GM23248 (cell line): ENCODE data around the gene DBI. TPM values are rescaled to one million over a fixed set of nuclear protein-coding genes. Genes with fewer than 3 reads are reported as not detected.
A peak's percentile ranks its signal among the peaks of the same experiment; 100 is the strongest.

Experiments used
- DNase-seq: peaks from one replicate; pipeline ENCODE4 v3.0.0-alpha.2; 2015
- H2AFZ ChIP-seq: fragments of 200-600 bp; sonication (generic); 2 replicates; pipeline ENCODE4 v1.6.1; 2016; ENCODE audit warnings: antibody characterized with exemption
- H3F3A ChIP-seq: fragments of 200-600 bp; sonication (generic); 2 replicates; pipeline ENCODE4 v1.6.1; 2016; ENCODE audit warnings: mild to moderate bottlenecking, antibody characterized with exemption, mixed run types; ENCODE audit not compliant: insufficient read depth
- H3K27ac ChIP-seq: fragments of 200-600 bp; sonication (generic); 2 replicates; pipeline ENCODE4 v1.5.1; 2016; ENCODE audit warnings: mild to moderate bottlenecking
- H3K27me3 ChIP-seq: fragments of 200-600 bp; sonication (generic); replicated peaks from 2 replicates; pipeline ENCODE4 v1.6.1; 2016; ENCODE audit warnings: mild to moderate bottlenecking; ENCODE audit not compliant: insufficient read depth
- H3K36me3 ChIP-seq: fragments of 200-600 bp; sonication (generic); 2 replicates; pipeline ENCODE4 v1.6.1; 2016; ENCODE audit warnings: low read depth, mild to moderate bottlenecking
- H3K4me1 ChIP-seq: fragments of 200-600 bp; sonication (generic); 2 replicates; pipeline ENCODE4 v1.6.1; 2016; ENCODE audit warnings: mild to moderate bottlenecking; ENCODE audit not compliant: insufficient read depth
- H3K4me2 ChIP-seq: fragments of 200-600 bp; sonication (generic); one replicate; pipeline ENCODE4 v1.6.1; 2016; ENCODE audit warnings: mild to moderate bottlenecking; ENCODE audit not compliant: unreplicated experiment
- H3K4me3 ChIP-seq: fragments of 200-600 bp; sonication (generic); 2 replicates; pipeline ENCODE4 v1.5.1; 2016; ENCODE audit warnings: mild to moderate bottlenecking
- H3K79me2 ChIP-seq: fragments of 200-600 bp; sonication (generic); 2 replicates; pipeline ENCODE4 v1.6.1; 2016; ENCODE audit warnings: mild to moderate bottlenecking; ENCODE audit not compliant: insufficient read depth
- H3K9ac ChIP-seq: fragments of 200-600 bp; sonication (generic); 2 replicates; pipeline ENCODE4 v1.6.1; 2016; ENCODE audit warnings: mild to moderate bottlenecking
- H3K9me2 ChIP-seq: fragments of 200-600 bp; sonication (generic); 2 replicates; pipeline ENCODE4 v1.6.1; 2016; ENCODE audit warnings: mixed run types, mild to moderate bottlenecking, moderate library complexity; ENCODE audit not compliant: insufficient read depth
- H3K9me3 ChIP-seq: fragments of 200-600 bp; sonication (generic); one replicate; pipeline ENCODE4 v1.6.1; 2017; ENCODE audit warnings: low read depth
- H4K20me1 ChIP-seq: fragments of 200-600 bp; sonication (generic); 2 replicates; pipeline ENCODE4 v1.6.0; 2016; ENCODE audit not compliant: insufficient read depth
- EZH2 ChIP-seq: fragments of 200-600 bp; sonication (generic); IDR thresholded peaks from 2 replicates; pipeline ENCODE4 v1.6.1; 2018; ENCODE audit warnings: antibody characterized with exemption, mild to moderate bottlenecking; ENCODE audit not compliant: insufficient read depth, poor library complexity, severe bottlenecking
- EZH2phosphoT487 ChIP-seq: fragments of 200-600 bp; sonication (generic); IDR thresholded peaks from 2 replicates; pipeline ENCODE4 v1.6.1; 2018; ENCODE audit warnings: antibody characterized with exemption, moderate library complexity, mild to moderate bottlenecking, low read depth; ENCODE audit not compliant: insufficient read depth
- WGBS, 2 experiments: methylation state at CpG; one replicate each; pipeline ENCODE4 v1.1.6; 2015 to 2017; ENCODE audit warnings: low lambda C conversion rate in 2 of 2, low coverage in 1 of 2; ENCODE audit errors: missing lambda C conversion rate in 2 of 2; 5-methylcytosine and 5-hydroxymethylcytosine counted together
- in situ Hi-C: fragments of 300-500 bp; cut with MboI; formaldehyde crosslinking; loops from 2 replicates; pipeline ENCODE4 v1.15.0; 2020
- polyA plus RNA-seq: library from polyadenylated mRNA; unstranded; fragments of >200 nt; fragmentation: Nextera tagmentation; extraction: Ambion mirVana; gene quantifications from 2 replicates; pipeline ENCODE4 v1.2.1, GENCODE V29; 2016
- total RNA-seq: library from RNA; depleted of rRNA; stranded (reverse); fragments of >200 nt; shearing (Covaris generic); gene quantifications from 2 replicates; pipeline ENCODE4 v1.2.3, GENCODE V29; 2014

Gene DBI
- total and polyA plus RNA-seq, 2 experiments from 2014 or later: 41.6 to 199 TPM

GRCh38 chr2:119384971-119385370 lies 18.2 kb downstream of the DBI start:
- WGBS, 2 experiments: 38 to 52% methylated on average over 4 of the region's 4 CpGs

DNA sequence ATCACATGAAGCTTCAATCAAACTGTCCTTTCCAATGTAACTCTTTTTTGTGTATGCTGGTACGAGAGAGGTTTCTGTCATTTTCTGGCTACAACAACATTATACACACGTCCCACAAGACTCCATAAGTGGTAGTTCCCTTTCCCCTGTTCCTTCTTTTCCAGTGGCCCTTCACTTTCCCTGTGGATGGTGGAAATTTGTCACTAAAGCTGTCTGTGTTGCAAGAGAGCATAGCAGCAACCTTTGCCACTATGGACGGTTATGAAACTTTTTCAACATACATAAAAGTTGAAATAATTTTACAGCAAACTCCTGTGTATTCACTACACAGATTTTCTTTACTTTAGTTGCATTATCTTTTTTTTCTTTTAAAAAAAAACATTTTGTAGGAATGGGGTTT lies 18.7 kb downstream of the DBI start:
- peaks cover 33% of the 10 kb centered on the region for H3F3A ChIP-seq
- no peak overlapping the region for H2AFZ ChIP-seq
- no peaks in the 10 kb centered on the region for H3K9me3 ChIP-seq
- no peaks in the 10 kb centered on the region for H3K9me2 ChIP-seq
- H3K36me3 ChIP-seq: no peaks in the 10 kb centered on the region
- H3K4me3 ChIP-seq: no peak overlapping the region
- H3K4me1 ChIP-seq: peaks cover 26% of the 10 kb centered on the region
- WGBS, 2 experiments: 50 to 52% methylated on average over 3 of the region's 3 CpGs
- H3K9ac ChIP-seq: no peak overlapping the region
- in situ Hi-C loops: no loop called here
- TF ChIP-seq EZH2phosphoT487 (no peak), EZH2 (no peak)
- H3K27ac ChIP-seq: no peak overlapping the region
- no peak for DNase-seq
- H3K79me2 ChIP-seq: no peaks in the 10 kb centered on the region
- no peak overlapping the region for H3K4me2 ChIP-seq
- no peaks in the 10 kb centered on the region for H4K20me1 ChIP-seq
- H3K27me3 ChIP-seq: no peaks in the 10 kb centered on the region

More at GRCh38 chr2:119384971-119385370, 18.2 kb downstream of the DBI start:
- H2AFZ ChIP-seq: no peak overlapping the region
- TF ChIP-seq EZH2 (no peak), EZH2phosphoT487 (no peak)
- no peaks in the 10 kb centered on the region for H3K36me3 ChIP-seq
- H3F3A ChIP-seq: peaks cover 30% of the 10 kb centered on the region
- no peak overlapping the region for H3K4me2 ChIP-seq
- no peaks in the 10 kb centered on the region for H3K9me2 ChIP-seq
- H3K9ac ChIP-seq: no peak overlapping the region
- no peak for DNase-seq
- H3K27ac ChIP-seq: no peak overlapping the region
- H3K27me3 ChIP-seq: no peaks in the 10 kb centered on the region
- peaks cover 22% of the 10 kb centered on the region for H3K4me1 ChIP-seq
- H3K79me2 ChIP-seq: no peaks in the 10 kb centered on the region
- no peaks in the 10 kb centered on the region for H3K9me3 ChIP-seq
- no peaks in the 10 kb centered on the region for H4K20me1 ChIP-seq
- in situ Hi-C loops: no loop called here
- H3K4me3 ChIP-seq: no peak overlapping the region

DNA sequence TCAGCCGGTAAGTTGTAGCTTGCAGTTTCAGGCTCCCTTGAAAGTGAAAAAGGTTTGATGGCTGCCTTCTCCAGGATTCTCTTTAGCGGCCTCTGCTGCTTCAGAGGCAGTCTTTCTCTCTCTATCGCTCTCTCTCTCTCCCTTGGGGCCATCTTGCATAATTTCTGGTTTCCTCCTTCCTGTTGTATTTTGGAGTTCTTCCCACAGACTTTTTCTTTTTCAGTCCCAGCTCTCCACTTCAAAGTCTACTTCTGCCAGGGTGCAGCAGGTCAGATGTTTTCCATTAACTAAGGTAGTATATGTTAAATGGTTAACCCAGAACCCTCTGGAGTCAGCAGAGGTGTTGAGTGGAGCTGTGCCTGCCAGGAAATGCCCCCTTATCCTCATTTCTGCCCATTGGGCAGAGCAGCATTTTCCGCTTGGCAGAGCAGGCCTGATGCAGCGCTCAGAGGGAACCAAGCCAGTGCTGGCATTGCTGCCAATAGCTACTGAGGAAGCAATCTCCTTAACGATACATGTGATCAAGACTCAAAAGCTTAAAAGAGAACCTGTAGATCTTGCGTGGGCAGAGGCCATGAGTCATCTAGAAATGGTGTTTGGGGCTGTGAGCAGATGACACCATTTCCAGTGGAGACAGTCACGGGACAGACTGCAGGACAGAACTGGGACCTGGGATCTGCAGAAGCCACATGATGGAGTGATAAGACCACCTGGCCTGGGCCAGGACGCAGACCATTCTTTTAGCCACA lies 20.8 kb downstream of the DBI start:
- in situ Hi-C loops: no loop called here
- Histone ChIP-seq H3K27me3 (no peaks in the 10 kb centered on the region), H3K4me2 (peak overlapping the region; percentile 54), H3K9ac (no peak overlapping the region), H3K36me3 (no peaks in the 10 kb centered on the region), H3K9me2 (no peaks in the 10 kb centered on the region), H4K20me1 (no peaks in the 10 kb centered on the region), H3K4me3 (peak overlapping the region; percentile 19; the same call in 1 of the 2 replicates), H2AFZ (peak overlapping the region; percentile 29; the same call in 1 of the 2 replicates), H3K4me1 (peaks cover 26% of the 10 kb centered on the region), H3K79me2 (no peaks in the 10 kb centered on the region), H3F3A (peaks cover 37% of the 10 kb centered on the region), H3K9me3 (no peaks in the 10 kb centered on the region), H3K27ac (peak overlapping the region; percentile 62)
- WGBS, 2 experiments: 43% methylated on average over 9 of the region's 9 CpGs
- DNase-seq: peak; percentile 87
- TF ChIP-seq EZH2: no peak

DNA sequence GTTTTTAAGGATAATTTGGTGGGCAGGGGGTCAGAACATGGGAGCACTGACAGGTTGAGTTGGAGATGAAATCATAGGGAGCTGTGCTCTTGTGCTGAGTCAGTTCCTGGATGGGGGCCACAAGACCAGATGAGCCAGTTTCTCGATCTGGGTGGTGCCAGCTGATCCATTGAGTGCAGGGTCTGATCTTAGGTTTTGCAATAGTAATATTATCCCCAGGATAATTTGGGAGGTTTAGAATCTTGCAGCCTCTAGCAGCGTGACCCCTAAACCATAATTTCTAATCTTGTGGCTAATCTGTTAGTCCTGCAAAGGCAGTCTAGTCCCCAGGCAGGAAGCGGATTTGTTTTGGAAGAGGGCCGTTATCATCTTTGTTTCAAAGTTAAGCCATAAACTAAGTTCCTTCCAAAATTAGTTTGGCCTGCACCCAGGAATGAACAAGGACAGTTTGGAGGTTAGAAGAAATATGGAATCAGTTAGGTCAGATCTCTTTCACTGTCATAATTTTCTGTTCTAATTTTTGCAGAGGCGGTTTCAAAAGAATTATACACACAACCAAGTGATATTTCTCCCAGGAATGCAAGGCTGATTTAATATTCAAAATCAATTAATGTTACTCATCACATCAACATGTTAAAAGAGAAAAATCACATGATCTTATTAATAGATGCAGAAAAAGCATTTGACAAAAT lies 23.0 kb downstream of the DBI start:
- peaks cover 37% of the 10 kb centered on the region for H3F3A ChIP-seq
- no peaks in the 10 kb centered on the region for H3K79me2 ChIP-seq
- in situ Hi-C loops: no loop called here
- H3K9ac ChIP-seq: no peak overlapping the region
- H3K4me2 ChIP-seq: peak overlapping the region; percentile 53
- H3K36me3 ChIP-seq: no peaks in the 10 kb centered on the region
- no peaks in the 10 kb centered on the region for H3K9me3 ChIP-seq
- H2AFZ ChIP-seq: no peak overlapping the region; the same call in 1 of the 2 replicates
- DNase-seq: peak; percentile 76
- TF ChIP-seq EZH2: no peak
- no peak for TF ChIP-seq EZH2phosphoT487
- WGBS, 2 experiments: 1 to 2% methylated on average over 5 of the region's 5 CpGs
- H3K4me1 ChIP-seq: peaks cover 26% of the 10 kb centered on the region
- H3K27ac ChIP-seq: 0 out of 2 replicates have a peak overlapping the region, but pooled peaks have one; percentile 1
- H3K9me2 ChIP-seq: no peaks in the 10 kb centered on the region
- no peaks in the 10 kb centered on the region for H3K27me3 ChIP-seq
- no peaks in the 10 kb centered on the region for H4K20me1 ChIP-seq
- peak overlapping the region; percentile 37 for H3K4me3 ChIP-seq
